Renal pelvis (tissue), 4 donors: ENCODE data around the gene CPED1. TPM values are rescaled to one million over a fixed set of nuclear protein-coding genes. Genes with fewer than 3 reads are reported as not detected.
"Not testable (repeated sequence)": the region's sequence is repeated elsewhere in the genome, so short reads cannot be mapped to it uniquely, and the experiment has no call there.

Source experiments
- DNase-seq: peaks from one replicate; pipeline ENCODE4 v3.0.0-alpha.2; 2013
- polyA plus RNA-seq, 3 donors: library from polyadenylated mRNA; unstranded; fragments of 120-200 nt; gene quantifications; one replicate each; pipeline ENCODE4 v1.2.1, GENCODE V29; 2013; ENCODE audit not compliant: insufficient read length in 3 of 3

CPED1 gene
- polyA plus RNA-seq, 3 donors: 30.1 to 43.3 (median 35.6) TPM

- no peak for DNase-seq
These were observed 6.2 kb downstream of the CPED1 start for GRCh38 chr7:120994512-120995410.

DNA sequence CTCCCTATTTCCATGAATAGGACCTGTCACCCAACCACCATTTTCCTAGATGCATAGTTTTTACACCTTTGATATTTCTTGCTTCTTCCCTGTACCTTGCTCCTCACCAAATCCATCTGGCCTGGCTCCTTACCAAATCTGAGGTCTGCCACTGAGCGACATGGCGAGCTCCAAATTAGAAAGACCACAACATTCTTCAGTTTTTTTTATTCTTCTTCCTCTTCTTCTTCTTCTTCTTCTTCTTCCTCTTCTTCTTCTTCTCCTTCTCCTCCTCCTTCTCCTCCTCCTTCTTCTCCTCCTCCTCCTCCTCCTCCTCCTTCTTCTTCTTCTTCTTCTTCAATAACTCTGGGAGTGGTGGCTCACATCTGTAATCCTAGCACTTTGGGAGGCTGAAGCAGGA lies 7.1 kb downstream of the CPED1 start:
- no peak for DNase-seq

DNA sequence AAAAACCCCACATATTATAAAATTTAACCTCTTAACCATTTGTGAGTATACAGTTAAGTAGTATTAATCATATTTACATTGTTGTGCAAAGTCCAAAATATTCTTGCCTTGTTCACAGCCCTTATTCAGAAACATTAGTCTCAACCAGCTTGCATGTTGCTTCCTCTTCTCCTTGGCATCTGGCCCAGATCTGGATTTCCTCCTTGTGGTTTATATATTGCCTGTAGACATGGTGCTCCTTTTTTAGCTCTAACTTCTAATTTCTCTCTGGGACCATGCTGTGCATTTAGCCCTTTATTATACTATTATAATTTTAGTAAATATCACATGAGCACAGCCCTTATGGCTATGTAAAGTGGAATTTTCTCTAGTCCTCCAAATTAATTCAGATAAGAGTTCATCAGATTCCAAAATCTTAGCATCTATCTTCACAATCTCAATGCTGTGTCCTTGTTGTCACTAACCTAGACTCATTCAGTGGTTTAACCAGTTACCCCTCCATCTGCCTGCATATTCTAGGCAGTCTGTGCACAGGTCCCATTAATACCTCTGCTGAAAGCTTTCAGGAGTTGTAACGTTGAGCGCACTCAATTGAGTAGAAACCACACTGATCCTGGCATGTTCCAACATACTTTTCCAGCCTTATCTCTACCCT lies 7.9 kb downstream of the CPED1 start:
- DNase-seq: peak; percentile 80

DNA sequence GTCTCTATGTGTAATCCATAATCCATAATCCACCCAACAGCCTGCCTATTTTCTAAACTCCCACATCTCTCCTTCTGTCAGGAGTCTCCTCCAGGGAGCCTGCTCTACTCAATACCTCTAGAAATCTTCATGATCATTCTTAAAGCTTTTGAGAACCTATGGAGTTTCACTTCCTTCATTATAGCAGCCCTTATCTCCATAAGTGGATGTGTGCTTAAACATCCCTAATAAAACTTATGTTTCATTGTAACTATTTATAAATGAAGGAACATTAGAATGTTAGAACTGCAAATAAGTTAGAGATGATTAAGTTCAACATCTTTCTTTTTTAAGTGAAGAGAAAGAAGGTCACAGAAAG lies 8.5 kb downstream of the CPED1 start:
- DNase-seq: no peak

DNA sequence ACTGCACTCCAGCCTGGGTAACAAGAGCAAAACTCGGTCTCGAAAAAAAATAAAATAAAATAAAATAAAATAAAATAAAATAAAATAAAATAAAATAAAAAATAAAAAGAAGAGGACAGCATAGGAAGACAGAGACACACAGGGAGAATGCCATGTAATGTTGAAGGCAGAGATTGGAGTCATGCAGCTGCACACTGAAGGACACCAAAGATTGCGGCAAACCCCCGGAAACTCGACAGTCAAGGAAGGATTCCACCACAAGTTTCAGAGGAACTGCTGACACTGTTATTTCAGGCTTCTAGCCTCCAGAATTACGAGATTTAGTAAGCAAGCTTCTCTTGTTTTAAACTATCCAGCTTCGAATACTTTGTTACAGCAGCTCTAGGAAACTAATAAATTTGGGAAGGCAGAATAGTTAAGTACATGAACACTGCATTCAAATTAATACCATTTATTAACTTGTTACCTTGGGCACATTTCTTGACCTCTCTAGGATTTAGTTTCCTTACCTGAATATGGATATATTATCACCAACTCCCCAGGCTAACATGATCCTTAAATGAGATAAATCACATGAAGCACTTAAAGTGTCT lies 9.5 kb downstream of the CPED1 start:
- no peak for DNase-seq

DNA sequence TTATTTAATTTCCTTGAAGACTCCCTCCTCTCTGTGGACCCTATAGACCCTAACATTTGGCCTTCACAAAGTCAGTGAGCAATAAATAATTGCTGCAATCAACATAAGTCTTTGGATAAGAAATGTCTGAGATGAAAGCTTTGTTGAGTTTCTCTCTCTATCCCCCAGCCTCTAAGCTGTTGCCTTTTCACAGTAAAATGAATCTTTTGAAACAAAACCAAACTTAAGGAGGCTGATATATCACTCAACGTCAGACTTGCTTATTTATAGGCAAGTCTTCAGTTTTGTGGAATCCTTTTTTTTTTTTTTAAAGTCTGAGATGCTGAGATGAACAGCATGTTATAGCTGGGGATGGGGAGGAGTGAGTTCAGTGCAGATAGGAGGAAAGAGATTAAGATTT lies 10.0 kb downstream of the CPED1 start:
- DNase-seq: no peak

GRCh38 chr7:120998996-120999565 lies 10.6 kb downstream of the CPED1 start:
- DNase-seq: no peak

DNA sequence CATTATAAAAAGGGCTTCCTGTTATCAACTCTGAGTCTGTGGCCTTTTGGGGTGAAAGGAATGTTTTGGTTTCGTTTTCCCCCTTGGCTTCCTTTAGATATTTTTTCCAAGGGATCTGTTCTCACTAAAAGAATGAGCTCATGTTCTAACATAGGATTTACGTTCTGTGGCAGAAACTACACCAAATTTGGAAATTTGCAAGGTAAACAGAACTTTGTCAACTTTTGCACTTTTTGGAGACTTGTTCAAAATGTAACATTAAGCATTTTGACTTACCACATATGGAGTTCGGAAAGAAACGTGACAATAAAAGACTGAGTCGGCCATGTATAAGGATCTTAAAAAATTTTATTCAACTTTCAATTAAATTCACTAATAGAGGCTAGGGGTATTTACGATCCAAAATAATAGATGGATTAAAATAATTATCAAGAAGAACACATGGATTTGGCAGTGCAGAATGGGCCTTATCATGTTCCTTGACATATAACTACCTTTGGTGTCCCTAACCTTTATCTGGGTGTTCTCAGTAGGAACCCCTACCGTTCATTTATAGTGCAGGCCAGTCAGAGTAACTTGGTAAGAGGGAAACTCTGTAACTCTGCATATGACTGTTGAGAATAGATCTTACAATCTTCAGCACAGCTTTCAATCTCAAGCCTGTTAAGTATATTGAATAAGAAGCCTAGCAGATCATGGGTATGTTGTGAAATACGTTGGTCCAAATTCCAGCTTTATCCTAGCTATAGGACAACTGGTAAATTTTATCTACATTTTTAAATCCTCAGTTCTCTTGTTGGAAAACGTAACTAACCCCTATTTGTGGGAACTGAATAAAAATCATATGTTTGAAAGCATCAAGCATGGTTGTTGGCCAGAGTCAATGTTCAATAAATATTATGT lies 11.8 kb downstream of the CPED1 start:
- no peak for DNase-seq

- DNase-seq: no peak
These were observed 12.9 kb downstream of the CPED1 start for GRCh38 chr7:121001234-121001906.

GRCh38 chr7:121002048-121002756 lies 13.7 kb downstream of the CPED1 start:
- no peak for DNase-seq

DNA sequence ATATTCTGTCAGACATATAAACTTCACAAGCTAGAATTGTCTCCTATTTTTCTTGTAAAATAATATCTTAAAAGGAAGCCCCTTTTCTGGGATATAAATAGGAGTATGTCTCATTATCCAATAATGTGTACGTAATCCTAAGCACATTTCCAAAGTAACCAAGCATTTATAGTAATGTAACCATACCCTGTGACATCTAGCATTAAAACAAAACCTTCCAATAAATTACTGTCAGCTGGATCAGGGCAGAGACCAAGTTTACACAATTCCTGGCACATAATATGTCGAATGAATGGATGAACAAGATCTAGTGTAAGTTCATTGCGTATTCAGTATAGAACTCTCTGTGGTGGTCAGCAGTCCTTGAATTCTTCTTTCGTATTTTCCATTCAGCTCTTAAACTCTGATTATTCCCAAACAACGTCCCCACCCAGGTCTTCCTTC lies 14.3 kb downstream of the CPED1 start:
- DNase-seq: no peak

GRCh38 chr7:121003986-121004685 lies 15.6 kb downstream of the CPED1 start:
- no peak for DNase-seq

- DNase-seq: not testable (repeated sequence)
These were observed 16.5 kb downstream of the CPED1 start for GRCh38 chr7:121005058-121005457.

- no peak for DNase-seq
These were observed 17.6 kb downstream of the CPED1 start for GRCh38 chr7:121005996-121006584.

DNA sequence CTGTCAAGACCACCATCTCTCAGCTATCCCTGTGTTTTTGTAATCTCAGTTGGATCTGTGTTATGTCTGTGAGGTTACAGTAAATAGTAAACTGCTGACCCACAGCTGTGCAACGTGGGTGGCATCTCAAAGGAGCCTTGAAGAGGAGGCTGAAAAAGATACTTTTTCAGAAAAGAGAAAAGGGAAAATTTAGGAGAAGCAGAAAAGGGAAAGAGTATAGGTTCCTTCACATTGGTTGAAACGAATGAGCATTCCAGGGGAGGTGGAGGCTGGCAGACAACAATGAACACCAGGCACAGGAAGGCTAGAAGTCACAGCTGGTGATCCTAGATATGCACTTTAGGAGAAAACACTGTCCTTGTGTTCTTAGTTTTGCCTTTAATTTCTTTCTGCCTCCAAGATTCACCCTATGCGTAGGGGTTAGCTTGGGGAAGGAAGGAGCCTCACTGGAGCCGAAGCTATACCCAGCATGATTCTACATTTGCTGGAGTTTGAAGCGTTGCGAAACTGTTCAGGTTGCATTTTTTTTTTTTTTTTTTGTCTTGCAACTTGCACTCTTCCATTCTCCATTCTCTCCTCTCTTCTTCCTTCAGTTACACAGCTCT lies 18.3 kb downstream of the CPED1 start:
- no peak for DNase-seq

GRCh38 chr7:121008816-121009215 lies 20.3 kb downstream of the CPED1 start:
- DNase-seq: no peak

- no peak for DNase-seq
These were observed 22.9 kb downstream of the CPED1 start for GRCh38 chr7:121011401-121011800.

- no peak for DNase-seq
These were observed 23.8 kb downstream of the CPED1 start for GRCh38 chr7:121012170-121012874.
